Measurements from ENCODE around the gene ACP2.

Gene ACP2

DNA sequence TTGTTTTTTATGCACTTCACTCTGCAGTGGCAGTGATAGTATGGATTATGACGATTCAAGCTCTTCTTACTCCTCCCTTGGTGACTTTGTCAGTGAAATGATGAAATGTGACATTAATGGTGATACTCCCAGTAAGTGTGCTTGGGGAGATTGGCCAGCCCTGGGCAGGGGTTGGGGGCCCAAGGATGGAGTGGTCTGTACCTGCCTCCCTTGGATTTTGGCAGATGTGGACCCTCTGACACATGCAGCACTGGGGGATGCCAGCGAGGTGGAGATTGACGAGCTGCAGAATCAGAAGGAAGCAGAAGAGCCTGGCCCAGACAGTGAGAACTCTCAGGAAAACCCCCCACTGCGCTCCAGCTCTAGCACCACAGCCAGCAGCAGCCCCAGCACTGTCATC, 35.5 kb upstream of the ACP2 start:
- Histone ChIP-seq H3F3A (ENCODE audit: insufficient read depth, low read length) (no peaks in the 10 kb centered on the region), H3K27me3 (ENCODE audit: insufficient read depth, low read length) (no peaks in the 10 kb centered on the region), H2AFZ (ENCODE audit: low read length) (no peak overlapping the region), H3K79me2 (ENCODE audit: insufficient read depth, low read length) (no peaks in the 10 kb centered on the region), H3K36me3 (ENCODE audit: insufficient read depth, low read length) (peaks cover 83% of the 10 kb centered on the region), H3K9me3 (ENCODE audit: low read length) (no peaks in the 10 kb centered on the region), H3K4me2 (ENCODE audit: low read length) (no peak overlapping the region), H3K9me2 (ENCODE audit: low read depth, low read length) (no peaks in the 10 kb centered on the region), H3K27ac (ENCODE audit: low read depth, low read length, poor library complexity, severe bottlenecking) (no peak overlapping the region), H3K4me3 (ENCODE audit: low read depth, low read length, poor library complexity, severe bottlenecking) (no peak overlapping the region), H4K20me1 (ENCODE audit: insufficient read depth, low read length) (no peaks in the 10 kb centered on the region), H3K9ac (ENCODE audit: low read length) (no peak overlapping the region), H3K4me1 (ENCODE audit: insufficient read depth, low read length, severe bottlenecking) (no peaks in the 10 kb centered on the region)
- TF ChIP-seq, protein P1, sequence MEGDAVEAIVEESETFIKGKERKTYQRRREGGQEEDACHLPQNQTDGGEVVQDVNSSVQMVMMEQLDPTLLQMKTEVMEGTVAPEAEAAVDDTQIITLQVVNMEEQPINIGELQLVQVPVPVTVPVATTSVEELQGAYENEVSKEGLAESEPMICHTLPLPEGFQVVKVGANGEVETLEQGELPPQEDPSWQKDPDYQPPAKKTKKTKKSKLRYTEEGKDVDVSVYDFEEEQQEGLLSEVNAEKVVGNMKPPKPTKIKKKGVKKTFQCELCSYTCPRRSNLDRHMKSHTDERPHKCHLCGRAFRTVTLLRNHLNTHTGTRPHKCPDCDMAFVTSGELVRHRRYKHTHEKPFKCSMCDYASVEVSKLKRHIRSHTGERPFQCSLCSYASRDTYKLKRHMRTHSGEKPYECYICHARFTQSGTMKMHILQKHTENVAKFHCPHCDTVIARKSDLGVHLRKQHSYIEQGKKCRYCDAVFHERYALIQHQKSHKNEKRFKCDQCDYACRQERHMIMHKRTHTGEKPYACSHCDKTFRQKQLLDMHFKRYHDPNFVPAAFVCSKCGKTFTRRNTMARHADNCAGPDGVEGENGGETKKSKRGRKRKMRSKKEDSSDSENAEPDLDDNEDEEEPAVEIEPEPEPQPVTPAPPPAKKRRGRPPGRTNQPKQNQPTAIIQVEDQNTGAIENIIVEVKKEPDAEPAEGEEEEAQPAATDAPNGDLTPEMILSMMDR (IDR thresholded peaks at IDR 0.05; ENCODE audit: low read length), result no peak
- TF ChIP-seq EZH2 (IDR thresholded peaks at IDR 0.05; ENCODE audit: borderline replicate concordance, low read length), result no peak

DNA sequence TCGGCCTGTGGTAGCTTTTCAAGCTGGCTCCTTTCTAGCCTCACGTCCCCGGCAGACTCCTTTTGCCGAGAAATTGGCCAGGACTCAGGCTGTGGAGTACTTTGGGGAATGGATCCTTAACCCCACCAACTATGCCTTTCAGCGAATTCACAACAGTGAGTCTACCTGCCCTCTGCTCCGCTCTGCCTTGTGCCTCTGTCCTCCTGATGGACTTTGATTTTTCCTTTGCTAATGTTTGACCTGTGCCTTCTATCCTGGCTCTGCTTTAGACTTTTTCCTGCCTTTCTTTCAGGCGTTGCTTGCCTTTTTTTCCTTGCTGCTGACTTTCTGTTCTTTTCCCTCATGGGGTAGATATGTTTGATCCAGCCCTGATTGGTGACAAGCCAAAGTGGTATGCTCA, 33.8 kb upstream of the ACP2 start:
- H2AFZ ChIP-seq (ENCODE audit: low read length), result no peak overlapping the region
- no peaks in the 10 kb centered on the region for H3K4me1 ChIP-seq (ENCODE audit: insufficient read depth, low read length, severe bottlenecking)
- H3K9me3 ChIP-seq (ENCODE audit: low read length), result no peaks in the 10 kb centered on the region
- TF ChIP-seq EZH2 (IDR thresholded peaks at IDR 0.05; ENCODE audit: borderline replicate concordance, low read length), result no peak
- TF ChIP-seq, protein P1 (IDR thresholded peaks at IDR 0.05; ENCODE audit: low read length), result no peak
- H3K9ac ChIP-seq (ENCODE audit: low read length), result no peak overlapping the region
- H3K4me3 ChIP-seq (ENCODE audit: low read depth, low read length, poor library complexity, severe bottlenecking), result no peak overlapping the region
- no peaks in the 10 kb centered on the region for H3F3A ChIP-seq (ENCODE audit: insufficient read depth, low read length)
- no peaks in the 10 kb centered on the region for H3K9me2 ChIP-seq (ENCODE audit: low read depth, low read length)
- no peak overlapping the region for H3K27ac ChIP-seq (ENCODE audit: low read depth, low read length, poor library complexity, severe bottlenecking)
- no peaks in the 10 kb centered on the region for H3K27me3 ChIP-seq (ENCODE audit: insufficient read depth, low read length)
- no peak overlapping the region for H3K4me2 ChIP-seq (ENCODE audit: low read length)
- no peaks in the 10 kb centered on the region for H4K20me1 ChIP-seq (ENCODE audit: insufficient read depth, low read length)
- H3K36me3 ChIP-seq (ENCODE audit: insufficient read depth, low read length), result peaks cover 81% of the 10 kb centered on the region
- no peaks in the 10 kb centered on the region for H3K79me2 ChIP-seq (ENCODE audit: insufficient read depth, low read length)

DNA sequence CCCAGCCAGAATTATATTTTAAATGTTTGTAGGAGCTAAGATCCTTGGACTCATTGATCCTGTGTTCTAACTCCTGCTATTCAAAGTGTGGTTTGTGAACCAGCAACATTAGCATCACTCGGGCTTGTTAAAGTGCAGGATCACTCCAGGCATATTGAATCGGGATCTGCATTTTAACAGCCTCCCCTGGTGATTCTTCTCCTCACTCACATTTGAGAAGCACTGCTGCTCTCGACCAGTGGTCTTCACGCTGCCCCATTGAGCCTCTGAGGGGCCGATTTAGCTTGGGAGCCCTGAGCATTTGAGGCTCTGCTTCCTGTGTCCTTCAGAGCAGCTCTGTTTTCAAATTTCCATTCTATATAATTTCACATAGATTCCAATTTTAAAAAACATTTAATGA, 32.2 kb upstream of the ACP2 start:
- peaks cover 81% of the 10 kb centered on the region for H3K36me3 ChIP-seq (ENCODE audit: insufficient read depth, low read length)
- H3K9me3 ChIP-seq (ENCODE audit: low read length), result no peaks in the 10 kb centered on the region
- H3K4me2 ChIP-seq (ENCODE audit: low read length), result no peak overlapping the region
- no peaks in the 10 kb centered on the region for H3K79me2 ChIP-seq (ENCODE audit: insufficient read depth, low read length)
- H4K20me1 ChIP-seq (ENCODE audit: insufficient read depth, low read length), result no peaks in the 10 kb centered on the region
- H3F3A ChIP-seq (ENCODE audit: insufficient read depth, low read length), result no peaks in the 10 kb centered on the region
- H3K9me2 ChIP-seq (ENCODE audit: low read depth, low read length), result no peaks in the 10 kb centered on the region
- no peak overlapping the region for H3K27ac ChIP-seq (ENCODE audit: low read depth, low read length, poor library complexity, severe bottlenecking)
- no peaks in the 10 kb centered on the region for H3K27me3 ChIP-seq (ENCODE audit: insufficient read depth, low read length)
- no peak for TF ChIP-seq EZH2 (IDR thresholded peaks at IDR 0.05; ENCODE audit: borderline replicate concordance, low read length)
- TF ChIP-seq, protein P1 (IDR thresholded peaks at IDR 0.05; ENCODE audit: low read length), result no peak
- no peak overlapping the region for H3K9ac ChIP-seq (ENCODE audit: low read length)
- no peak overlapping the region for H2AFZ ChIP-seq (ENCODE audit: low read length)
- H3K4me1 ChIP-seq (ENCODE audit: insufficient read depth, low read length, severe bottlenecking), result no peaks in the 10 kb centered on the region
- H3K4me3 ChIP-seq (ENCODE audit: low read depth, low read length, poor library complexity, severe bottlenecking), result no peak overlapping the region
